ENCODE data around the gene SPRED3.
"Not testable (repeated sequence)": the region's sequence is repeated elsewhere in the genome, so short reads cannot be mapped to it uniquely, and the experiment has no call there.

SPRED3 gene

DNA sequence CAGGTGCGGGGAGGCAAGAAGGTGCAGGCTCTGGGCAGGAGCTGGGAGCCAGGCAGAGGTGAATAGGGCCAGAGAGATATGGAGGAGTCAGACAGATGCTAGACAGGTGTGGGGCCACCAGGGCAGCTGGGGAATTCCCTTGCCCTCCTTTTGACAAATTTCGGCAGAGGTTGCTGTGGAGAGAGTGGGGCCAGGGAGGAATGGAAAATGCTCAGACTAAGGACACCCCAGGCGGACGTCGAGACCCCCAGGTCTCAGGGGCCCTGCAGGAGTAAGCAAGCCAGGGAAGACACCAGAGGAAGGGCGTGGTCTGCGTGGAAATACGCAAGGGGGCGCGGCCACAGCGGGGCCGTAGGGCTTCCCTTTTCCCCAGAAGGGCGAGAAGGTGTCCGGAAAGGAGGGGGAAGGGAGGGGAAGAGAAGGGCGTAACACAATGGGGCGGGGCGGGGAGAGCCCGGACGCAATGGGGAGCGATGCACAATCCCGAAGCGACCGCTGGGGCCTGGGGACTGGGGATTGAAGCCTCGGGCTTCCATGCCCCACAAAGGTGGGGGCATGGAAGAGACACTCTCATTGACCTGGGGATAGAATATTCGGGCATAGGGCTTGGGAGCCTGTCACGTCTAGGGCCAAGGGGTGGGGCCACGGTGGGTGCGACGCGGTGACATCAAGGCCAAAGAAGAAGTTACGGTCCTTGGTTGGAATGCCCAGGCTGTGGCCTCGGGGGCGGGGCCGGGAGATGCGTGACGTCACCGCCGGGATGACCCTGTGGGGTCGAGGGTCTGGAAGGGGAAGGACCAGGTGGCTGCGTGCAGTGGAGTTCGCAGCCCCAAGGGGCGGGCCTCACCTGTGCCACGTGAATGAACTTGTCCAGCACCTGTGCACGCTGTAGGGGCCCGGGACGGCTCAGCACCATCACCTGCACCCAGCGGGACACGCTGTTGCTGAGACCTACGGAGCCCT lies 29.3 kb downstream of the SPRED3 start:
- no peak for DNase-seq (ENCODE audit: low spot score)

DNA sequence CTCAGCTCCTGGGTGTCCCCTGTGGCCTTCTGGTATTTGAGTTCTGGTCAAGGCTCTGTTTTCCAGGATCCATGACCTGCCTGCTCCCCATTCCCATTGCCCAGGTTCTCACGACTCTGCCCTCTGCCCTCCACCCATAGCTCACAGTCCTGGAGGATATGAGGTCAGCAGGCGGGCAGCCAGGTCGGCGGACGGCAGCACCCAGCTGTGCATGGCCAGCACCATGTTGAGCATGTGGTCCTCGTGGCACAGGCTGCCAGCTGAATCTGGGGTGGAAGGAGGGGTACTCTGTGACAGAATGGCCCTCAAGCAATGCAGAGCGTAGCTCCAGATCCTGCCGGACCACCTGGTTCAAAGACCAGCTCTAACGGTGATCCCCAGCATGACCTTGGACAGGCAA lies 32.4 kb downstream of the SPRED3 start:
- no peak for DNase-seq (ENCODE audit: low spot score)

DNA sequence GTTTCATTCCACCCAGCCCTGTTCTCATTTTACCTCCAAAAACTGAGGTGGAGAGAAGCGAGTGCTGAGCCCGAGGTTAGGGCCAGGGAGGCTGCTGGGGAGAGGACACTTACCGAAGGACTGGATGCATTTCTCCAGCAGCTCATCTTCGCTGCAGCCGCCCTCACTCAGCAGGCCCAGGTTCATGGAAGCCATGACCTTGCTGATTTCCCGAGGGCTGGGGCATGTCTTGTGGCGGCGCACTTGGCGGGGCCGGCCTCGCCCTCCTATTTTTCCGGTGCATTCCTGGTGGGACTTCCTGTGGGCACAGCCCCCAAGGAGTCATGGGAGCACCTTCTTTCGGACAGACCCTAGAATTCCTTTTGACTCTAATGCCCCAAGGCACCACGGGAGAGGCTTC lies 33.4 kb downstream of the SPRED3 start:
- no peak for DNase-seq (ENCODE audit: low spot score)

DNA sequence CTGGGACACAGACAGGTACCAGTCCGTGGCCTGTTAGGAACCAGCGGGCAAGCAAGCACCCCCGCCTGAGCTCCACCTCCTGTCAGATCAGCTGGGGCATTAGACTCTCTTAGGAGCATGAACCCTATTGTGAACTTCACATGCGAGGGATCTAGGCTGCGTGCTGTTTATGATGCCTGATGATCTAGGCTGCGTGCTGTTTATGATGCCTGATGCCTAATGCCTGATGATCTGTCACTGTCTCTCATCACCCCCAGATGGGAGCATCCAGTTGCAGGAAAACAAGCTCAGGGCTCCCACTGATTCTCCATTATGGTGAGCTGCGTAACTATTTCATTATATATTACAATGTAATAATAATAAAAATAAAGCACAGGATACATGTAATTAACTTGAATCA lies 33.9 kb downstream of the SPRED3 start:
- DNase-seq (ENCODE audit: low spot score) = no peak

DNA sequence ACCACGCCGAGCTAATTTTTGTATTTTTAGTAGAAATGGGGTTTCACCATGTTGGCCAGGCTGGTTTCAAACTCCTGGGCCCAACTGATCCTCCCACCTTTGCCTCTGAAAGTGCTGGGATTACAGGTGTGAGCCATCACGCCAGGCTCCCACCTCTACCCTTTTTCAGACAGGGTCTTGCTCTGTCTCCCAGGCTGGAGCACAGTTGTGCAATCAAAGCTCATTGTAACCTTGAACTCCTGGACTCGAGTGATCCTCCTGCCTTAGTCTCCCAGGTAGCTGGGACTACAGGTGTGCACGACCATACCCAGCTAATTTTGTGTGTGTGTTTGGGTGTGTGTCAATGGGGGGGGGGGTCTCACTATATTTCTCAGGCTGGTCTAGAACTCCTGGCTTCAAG lies 35.8 kb downstream of the SPRED3 start:
- DNase-seq (ENCODE audit: low spot score) = no peak

DNA sequence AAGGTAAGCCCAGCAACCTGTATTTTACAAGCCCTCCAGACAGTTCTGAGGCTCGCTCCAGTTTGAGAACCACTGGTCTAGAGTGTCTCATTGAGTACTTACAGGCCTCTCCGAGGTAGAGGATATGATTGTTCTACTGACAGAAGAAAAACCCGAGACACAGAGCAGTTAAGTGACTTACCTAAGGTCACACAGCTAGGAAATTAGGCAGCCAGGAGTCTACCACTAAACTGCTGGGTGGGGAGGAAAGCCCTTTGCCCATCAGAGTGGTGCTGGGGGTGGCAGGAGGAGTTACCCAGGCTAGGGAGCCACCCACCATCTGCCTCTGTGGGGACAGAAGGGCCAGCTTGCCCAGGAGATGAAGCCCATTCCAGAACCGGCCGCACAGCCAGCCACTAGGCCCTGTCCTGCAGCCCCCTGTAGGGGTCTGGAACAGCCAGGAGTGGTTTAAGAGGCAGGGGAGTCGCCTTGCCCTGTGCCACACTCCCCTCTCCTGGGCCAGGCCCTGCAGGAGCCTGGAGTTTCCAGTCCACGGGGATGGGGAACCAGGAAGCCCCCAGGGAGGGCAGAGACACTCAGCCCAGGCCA lies 36.8 kb downstream of the SPRED3 start:
- no peak for DNase-seq (ENCODE audit: low spot score)

DNA sequence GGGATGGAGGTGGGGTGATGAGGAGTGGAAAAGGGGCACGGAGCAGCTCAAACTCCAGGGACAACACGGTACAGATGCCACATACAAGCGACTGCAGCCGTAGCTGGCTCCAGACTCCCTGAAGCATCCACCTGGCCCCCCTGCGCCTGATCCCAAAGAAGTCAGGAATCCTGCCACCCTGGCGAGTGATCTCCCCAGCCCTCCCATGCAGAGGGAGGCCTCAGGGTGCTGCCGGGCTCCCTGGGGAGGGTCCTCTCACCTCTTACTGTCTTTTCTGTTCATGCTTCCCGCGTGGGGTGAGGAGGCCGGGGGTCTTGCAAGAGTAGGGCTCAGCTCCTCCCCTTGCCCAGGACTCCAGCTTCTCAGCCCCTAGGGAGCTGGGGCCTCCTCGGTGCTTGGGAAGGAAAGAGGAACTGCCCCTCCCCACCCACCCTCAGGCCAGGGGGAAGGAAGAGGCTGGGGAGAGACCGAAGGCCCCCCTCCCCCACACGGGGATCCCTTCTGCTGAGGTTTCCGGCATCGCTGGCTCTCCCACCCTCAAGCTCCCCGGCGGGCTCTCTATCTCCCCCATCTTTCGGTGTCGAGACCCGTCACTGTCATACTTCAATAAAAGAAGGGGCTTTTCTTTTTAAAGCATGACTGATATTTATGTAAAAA lies 37.4 kb downstream of the SPRED3 start, which contains the start of gene RASGRP4:
TSS of gene RASGRP4 (minus strand) at position 410 of the 657 bp plus-strand sequence. CDS start at position 282, 128 bp downstream.
- DNase-seq (ENCODE audit: low spot score) = no peak

DNA sequence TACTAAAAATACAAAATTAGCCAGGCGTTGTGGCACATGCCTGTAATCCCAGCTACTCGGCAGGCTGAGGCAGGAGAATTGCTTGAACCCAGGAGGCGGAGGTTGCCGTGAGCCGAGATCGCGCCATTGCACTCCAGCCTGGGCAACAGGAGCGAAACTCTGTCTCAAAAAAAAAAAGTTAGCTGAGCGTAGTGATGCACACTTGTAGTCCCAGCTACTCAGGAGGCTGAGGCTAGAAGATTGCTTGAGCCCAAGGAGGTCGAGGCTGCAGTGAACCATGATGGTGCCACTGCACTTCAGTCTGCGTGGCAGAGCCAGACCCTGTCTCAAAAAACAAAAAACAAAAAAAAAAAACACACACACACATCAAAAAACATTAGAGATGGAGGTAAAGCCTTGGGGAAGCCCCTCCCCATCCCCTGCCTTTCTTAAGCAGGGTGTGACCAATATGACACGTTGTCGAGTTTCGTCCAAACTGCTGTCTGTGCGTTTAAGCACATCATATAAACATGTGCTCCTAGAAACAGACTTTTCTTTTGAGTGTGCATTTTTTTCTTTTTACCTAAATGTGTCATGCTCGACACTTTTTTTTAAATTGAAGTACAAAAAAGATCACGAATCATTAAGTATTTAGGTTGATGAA lies 38.7 kb downstream of the SPRED3 start:
- DNase-seq (ENCODE audit: low spot score) = not testable (repeated sequence)

DNA sequence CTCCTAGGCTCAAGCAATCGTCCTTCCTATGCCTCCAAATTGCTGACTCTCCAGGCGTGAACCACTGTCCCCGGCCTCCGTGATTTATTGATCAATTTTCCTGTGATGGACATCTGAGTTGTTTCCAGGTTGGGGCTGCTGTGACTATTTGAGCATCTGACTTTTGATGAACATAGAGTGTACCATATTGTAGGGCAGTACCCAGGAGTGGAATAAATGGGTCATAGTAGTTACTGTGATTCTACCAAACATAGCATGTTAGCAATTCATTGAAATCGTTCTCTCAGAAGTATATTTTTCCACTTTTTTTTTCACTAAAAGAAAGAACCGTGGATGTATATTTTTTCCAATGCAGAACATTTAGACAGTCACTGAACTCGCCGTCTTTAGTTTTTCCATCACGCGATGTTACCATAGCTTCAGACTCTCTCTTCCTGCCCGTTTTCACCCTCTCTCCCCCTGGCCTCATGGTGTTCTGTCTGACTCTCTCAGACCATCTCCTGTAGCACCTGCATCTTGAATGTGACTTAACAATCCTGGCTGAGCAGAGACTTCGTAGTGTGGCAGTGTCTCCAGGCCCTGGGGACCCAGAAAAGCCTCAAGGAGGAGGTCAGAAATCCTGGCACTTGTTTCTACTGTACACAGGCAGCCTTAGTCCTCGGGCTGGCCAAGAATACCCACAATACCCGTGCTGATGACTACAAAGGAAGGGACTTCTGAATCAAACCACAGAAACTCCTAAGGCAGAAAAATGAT lies 40.7 kb downstream of the SPRED3 start:
- no peak for DNase-seq (ENCODE audit: low spot score)

DNA sequence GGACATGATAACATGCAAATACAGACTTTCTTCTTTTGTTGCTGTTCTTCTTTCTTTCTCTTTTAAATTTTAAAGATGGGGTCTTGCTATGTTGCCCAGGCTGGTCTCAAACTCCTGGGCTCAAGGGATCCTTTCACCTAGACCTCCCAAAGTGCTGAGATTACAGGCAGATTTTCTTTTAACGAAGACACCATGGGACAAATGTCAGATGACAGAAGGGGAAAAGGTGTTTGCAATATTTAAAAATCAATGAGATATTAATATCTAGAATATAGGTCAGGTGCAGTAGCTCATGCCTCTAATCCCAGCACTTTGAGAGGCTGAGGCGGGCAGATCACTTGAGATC lies 41.3 kb downstream of the SPRED3 start:
- no peak for DNase-seq (ENCODE audit: low spot score)

DNA sequence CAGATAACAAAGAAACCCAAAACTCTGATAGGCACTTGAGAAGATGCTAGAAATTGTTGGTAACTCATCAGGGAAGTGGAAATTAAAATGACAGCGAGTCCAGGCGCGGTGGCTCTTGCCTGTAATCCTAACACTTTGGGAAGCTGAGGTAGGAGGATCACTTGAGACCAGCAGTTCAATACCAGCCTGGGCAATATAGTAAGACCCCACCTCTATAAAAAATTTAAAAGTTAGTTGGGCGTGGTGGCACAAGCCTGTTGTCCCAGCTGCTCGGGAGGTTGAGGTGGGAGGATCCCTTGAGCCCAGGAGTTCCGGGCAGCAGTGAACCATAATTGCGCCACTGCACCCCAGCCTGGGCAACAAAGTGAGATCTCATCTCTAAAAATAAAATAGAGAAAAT lies 42.4 kb downstream of the SPRED3 start:
- no peak for DNase-seq (ENCODE audit: low spot score)

DNA sequence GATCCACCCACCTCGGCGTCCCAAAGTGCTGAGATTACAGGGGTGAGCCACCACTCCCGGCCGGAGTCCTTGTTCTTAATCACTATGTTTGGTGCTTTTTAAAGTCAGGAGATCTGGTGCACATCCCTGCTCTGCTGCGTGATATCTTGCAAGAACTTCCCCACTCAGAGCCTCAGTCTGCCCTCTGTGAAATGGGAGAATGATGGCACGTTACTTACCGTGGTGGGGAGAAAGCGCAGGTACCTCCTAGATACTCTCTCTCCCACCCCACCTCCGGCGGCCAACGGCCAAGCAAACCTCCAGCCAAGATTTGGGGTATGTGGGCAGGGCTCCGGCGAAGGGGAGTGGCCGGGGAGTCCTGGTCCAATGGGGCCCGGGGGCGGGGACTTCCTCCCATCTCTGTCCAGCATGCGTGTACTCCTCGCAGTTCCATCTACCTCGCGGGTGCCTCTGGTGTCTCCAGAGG lies 44.8 kb downstream of the SPRED3 start, which contains the start of gene RYR1:
TSS of gene RYR1 (plus strand) at position 424 of the 466 bp plus-strand sequence. CDS start 139 bp downstream, outside the sequence.
- DNase-seq (ENCODE audit: low spot score) = no peak

DNA sequence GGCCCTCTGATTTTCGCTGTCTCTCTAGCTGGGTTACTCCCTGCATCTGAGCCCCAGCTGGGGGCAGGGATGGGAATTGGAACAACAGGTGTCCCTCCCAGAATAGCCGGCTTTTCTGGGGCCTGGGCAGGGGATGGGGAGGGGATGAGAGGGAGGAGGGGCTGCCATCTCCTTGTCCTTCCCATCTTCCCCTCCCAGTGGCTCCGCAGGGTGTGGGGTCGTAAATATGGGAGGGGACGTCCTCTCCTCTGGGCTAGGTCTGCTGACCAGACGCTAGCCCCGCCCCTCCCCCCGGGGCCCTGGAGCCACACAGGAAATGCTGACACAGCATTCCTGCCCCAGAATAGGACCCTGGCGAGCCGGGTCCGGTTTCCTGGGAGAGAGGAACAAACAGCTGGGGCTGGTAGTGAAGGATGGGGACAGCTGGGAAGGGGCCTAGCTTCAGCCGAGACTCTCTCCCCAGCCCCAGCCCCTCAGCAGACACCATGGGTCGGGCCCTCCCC lies 46.1 kb downstream of the SPRED3 start:
- no peak for DNase-seq (ENCODE audit: low spot score)

DNA sequence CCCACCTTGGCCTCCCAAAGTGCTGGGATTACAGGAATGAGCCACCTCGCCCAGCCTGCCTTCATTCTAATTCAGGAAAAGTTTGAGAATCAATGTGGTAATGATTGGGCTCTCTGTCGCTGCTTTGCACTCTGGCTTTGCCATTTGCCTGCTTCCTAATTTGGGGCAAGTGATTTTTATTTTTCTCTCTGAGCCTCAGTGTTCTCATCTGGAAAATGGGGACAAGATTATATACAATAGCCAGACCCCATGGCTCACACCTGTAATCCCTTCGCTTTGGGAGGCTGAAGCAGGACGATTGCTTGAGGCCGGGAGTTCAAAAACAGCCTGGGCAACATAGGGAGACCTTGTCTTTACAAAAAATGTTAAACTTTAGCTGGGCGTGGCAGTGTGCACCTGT lies 48.8 kb downstream of the SPRED3 start:
- no peak for DNase-seq (ENCODE audit: low spot score)

DNA sequence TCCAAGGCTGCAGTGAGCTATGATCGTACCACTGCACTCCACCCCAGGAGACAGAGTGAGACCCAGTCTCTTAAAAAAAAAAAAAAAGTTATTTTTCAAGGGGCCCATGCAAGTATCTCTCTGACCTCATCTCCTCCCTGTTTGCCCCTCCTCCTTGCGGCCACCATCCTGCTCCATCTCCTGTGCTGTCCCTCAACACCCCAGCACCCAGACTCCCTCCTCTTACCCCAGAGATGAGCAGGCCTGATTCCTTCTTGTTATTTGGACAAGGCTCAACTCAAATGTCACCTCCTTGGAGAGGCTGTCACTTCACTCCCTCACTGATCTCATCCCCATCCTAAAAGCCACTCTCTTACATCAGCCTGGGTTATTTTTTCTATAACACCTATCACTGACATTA lies 49.4 kb downstream of the SPRED3 start:
- DNase-seq (ENCODE audit: low spot score) = no peak

DNA sequence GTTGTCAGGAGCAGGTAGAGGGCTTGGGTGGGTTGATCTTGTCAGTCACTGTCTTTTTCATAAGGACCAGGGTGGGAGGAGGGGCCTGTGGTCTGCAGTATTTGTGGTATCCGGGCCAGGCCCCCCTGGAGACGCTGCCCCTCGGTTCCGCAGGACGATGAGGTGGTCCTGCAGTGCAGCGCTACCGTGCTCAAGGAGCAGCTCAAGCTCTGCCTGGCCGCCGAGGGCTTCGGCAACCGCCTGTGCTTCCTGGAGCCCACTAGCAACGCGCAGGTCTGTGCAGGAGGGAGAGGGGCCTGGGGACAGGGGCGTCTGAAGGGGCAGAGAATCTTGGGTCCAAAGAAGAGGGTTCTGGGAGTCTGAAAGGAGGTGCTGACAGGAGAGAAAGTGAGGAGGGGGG lies 52.1 kb downstream of the SPRED3 start:
- no peak for DNase-seq (ENCODE audit: low spot score)

DNA sequence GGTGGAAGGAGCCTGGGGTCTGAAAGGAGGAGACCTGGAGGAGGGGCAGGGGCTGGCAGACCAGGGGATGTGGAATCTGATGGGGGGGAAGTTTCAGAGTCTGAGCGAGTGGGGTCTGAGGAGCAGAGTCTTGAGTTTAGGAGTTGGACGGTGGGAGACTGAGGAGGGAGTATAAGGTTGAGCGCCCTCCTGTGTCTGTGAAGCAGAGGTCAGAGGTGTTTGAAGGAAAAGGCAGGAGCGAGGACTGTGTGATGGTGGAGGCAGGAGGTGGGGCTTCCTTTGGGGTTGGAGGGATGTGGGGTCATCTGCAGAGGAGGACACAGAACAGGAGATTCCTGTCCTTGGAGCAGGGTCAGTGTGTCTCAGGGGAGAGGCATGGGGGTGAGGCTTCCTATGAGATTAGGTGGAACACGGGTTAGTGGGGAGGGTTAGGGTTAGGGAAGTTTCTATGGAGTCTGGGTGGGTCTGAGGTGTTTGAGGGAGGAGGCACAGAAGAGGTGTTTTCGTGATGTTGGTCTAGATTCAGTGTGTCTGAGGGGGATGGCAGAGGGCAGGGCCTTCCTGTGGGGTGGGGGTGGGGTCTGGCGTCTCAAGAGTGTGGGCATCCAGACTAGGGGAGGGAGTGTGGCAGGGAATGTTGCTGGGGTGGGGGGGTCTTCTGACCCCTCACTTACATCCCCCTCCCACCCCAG lies 53.3 kb downstream of the SPRED3 start:
- DNase-seq (ENCODE audit: low spot score) = no peak

DNA sequence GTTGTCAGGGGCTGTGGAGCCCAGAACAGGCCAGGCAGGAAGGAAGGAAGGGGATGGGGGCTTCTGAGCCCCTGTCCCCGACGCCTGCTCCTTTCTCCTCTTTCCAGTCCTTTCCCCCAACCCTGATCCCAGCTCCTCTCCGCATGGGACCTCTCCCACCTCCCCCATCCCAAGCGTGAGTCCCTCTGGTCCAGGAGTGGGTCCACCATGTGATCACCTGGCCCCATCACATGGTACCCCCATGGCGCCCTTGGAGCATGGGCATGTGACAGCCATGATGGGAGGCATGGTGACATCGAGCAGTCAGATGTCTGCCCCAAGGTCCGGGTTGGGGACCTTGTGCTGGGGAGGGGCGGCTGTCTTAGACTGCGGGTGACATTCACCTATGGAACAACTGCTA lies 54.2 kb downstream of the SPRED3 start:
- no peak for DNase-seq (ENCODE audit: low spot score)

DNA sequence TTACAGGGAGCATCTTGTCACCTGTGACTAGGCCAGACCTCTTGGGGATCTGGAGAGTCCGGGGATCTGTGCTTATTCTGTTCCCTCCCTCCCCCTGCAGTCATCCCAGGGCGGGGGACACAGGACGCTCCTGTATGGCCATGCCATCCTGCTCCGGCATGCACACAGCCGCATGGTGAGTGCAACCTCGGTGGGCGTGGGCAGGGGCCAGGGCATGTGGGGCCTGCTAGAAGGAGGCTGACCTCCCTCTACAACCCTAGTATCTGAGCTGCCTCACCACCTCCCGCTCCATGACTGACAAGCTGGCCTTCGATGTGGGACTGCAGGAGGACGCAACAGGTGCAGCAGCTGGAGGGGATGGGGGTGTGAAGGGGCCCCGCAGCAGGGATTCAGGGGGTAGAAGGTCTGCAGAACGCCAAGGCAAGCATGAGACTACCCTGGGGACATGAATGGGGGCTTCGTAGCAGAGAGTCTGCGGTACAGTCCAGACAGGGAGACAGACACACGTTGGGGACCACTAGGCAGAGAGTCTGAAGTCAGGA lies 55.0 kb downstream of the SPRED3 start:
- no peak for DNase-seq (ENCODE audit: low spot score)

DNA sequence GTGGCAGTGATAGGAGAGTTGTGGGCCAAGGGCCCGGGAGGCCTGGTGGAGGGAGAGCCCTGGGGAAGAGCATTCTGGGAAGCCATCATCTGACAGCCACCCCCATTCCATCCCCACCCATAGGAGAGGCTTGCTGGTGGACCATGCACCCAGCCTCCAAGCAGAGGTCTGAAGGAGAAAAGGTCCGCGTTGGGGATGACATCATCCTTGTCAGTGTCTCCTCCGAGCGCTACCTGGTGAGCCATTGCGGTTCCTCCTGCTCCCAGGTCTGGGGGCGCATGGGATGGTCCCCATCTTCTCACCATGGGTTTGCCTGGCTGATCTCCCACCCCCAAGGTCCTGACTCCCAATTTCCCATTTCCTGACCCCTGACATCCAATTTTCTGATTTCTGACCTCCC lies 55.5 kb downstream of the SPRED3 start:
- DNase-seq (ENCODE audit: low spot score) = no peak

Data from RKO (cell line).